OCI-LY1 (cell line): Measurements from ENCODE around the gene C4A.
"Not testable (repeated sequence)": the region's sequence is repeated elsewhere in the genome, so short reads cannot be mapped to it uniquely, and the experiment has no call there.

Experiments
- H2AFZ ChIP-seq: fragments of 200-600 bp; sonication (generic), shearing (Covaris generic); 2 replicates; pipeline ENCODE4 v1.6.0; 2014; ENCODE audit warnings: antibody characterized with exemption, mild to moderate bottlenecking, low read length
- H3F3A ChIP-seq: fragments of 200-600 bp; sonication (generic), shearing (Covaris generic); 2 replicates; pipeline ENCODE4 v1.6.0; 2014; ENCODE audit warnings: mild to moderate bottlenecking, antibody characterized with exemption, low read length, moderate library complexity; ENCODE audit not compliant: insufficient read depth
- H3K27ac ChIP-seq: fragments of 200-600 bp; sonication (generic); 2 replicates; pipeline ENCODE4 v1.5.1; 2014; ENCODE audit warnings: low read length, mixed run types, mild to moderate bottlenecking, low read depth; ENCODE audit not compliant: poor library complexity, severe bottlenecking
- H3K27me3 ChIP-seq: fragments of 200-600 bp; sonication (generic); 2 replicates; pipeline ENCODE4 v1.6.0; 2014; ENCODE audit warnings: antibody characterized with exemption, mild to moderate bottlenecking, low read length, moderate library complexity; ENCODE audit not compliant: insufficient read depth
- H3K36me3 ChIP-seq: fragments of 200-600 bp; sonication (generic); 2 replicates; pipeline ENCODE4 v1.6.1; 2014; ENCODE audit warnings: mild to moderate bottlenecking, antibody characterized with exemption, low read length, moderate library complexity, mixed read lengths; ENCODE audit not compliant: insufficient read depth
- H3K4me1 ChIP-seq: fragments of 200-600 bp; sonication (generic); 2 replicates; pipeline ENCODE4 v1.5.1; 2014; ENCODE audit warnings: mild to moderate bottlenecking, low read length, moderate library complexity; ENCODE audit not compliant: insufficient read depth, severe bottlenecking
- H3K4me2 ChIP-seq: fragments of 200-600 bp; sonication (generic), shearing (Covaris generic); 2 replicates; pipeline ENCODE4 v1.6.1; 2014; ENCODE audit warnings: low read length
- H3K4me3 ChIP-seq: fragments of 200-600 bp; sonication (generic); 2 replicates; pipeline ENCODE4 v1.5.1; 2014; ENCODE audit warnings: low read length, low read depth, mild to moderate bottlenecking, mixed read lengths; ENCODE audit not compliant: poor library complexity, severe bottlenecking
- H3K79me2 ChIP-seq: fragments of 200-600 bp; shearing (Covaris generic); 2 replicates; pipeline ENCODE4 v1.6.1; 2016; ENCODE audit warnings: mixed run types, low read length, mixed read lengths; ENCODE audit not compliant: insufficient read depth
- H3K9ac ChIP-seq: fragments of 200-600 bp; sonication (generic), shearing (Covaris generic); 2 replicates; pipeline ENCODE4 v1.6.1; 2014; ENCODE audit warnings: mild to moderate bottlenecking, low read length, mixed read lengths
- H3K9me2 ChIP-seq: fragments of 200-600 bp; sonication (generic), shearing (Covaris generic); 2 replicates; pipeline ENCODE4 v1.6.1; 2014; ENCODE audit warnings: low read depth, mild to moderate bottlenecking, low read length, mixed read lengths
- H3K9me3 ChIP-seq: fragments of 200-600 bp; shearing (Covaris generic); 2 replicates; pipeline ENCODE4 v1.6.1; 2014; ENCODE audit warnings: low read length, mixed read lengths
- H4K20me1 ChIP-seq: fragments of 200-600 bp; sonication (generic), shearing (Covaris generic); 2 replicates; pipeline ENCODE4 v1.6.0; 2016; ENCODE audit warnings: mild to moderate bottlenecking, low read length; ENCODE audit not compliant: insufficient read depth

Gene C4A

DNA sequence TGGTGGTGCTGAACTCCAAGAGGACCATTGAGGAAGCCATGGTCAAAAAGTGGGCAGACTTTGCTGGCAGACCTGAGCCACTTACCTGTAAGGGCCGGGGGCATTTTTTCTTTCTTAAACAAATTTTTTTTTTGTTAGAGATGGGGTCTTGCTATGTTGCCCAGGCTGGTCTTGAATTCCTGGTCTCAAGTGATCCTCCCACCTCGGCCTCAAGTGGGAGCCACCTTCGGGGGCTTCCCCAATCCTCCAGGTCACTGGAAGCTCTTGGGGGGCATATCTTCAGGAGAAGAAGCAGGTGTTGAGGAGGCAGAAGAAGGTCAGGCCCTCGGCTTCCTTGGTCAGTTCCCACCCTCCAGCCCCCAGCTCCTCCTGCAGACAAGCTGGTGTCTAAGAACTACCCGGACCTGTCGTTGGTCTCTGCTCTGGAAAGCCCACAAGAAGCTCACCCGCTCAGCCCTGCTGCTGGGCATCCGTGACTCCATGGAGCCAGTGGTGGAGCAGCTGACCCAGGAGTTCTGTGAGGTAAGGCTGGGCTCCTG lies 24.2 kb downstream of the C4A start:
- H3F3A ChIP-seq, H3K9me2 ChIP-seq, H3K4me2 ChIP-seq, H3K4me1 ChIP-seq, H3K9ac ChIP-seq, H2AFZ ChIP-seq, H3K9me3 ChIP-seq, H3K27me3 ChIP-seq, H4K20me1 ChIP-seq, H3K36me3 ChIP-seq, H3K4me3 ChIP-seq, H3K27ac ChIP-seq, H3K79me2 ChIP-seq: not testable (repeated sequence)

DNA sequence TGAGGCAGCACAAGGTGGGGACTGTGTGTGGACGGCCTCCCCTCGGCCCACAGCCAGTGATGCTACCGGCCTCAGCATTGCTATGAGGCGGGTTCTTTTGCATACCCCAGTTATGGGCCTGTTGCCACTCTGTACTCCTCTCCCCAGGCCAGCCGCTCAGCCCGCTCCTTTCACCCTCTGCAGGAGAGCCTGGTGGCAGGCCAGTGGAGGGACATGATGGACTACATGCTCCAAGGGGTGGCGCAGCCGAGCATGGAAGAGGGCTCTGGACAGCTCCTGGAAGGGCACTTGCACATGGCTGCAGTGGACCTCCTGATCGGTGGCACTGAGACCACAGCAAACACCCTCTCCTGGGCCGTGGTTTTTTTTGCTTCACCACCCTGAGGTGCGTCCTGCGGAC lies 25.2 kb downstream of the C4A start:
- not testable (repeated sequence) for H3K36me3 ChIP-seq, H3K9me2 ChIP-seq, H3K9me3 ChIP-seq, H3K27ac ChIP-seq, H3K4me2 ChIP-seq, H3K79me2 ChIP-seq, H3K4me3 ChIP-seq, H3F3A ChIP-seq, H3K27me3 ChIP-seq, H3K4me1 ChIP-seq, H4K20me1 ChIP-seq, H3K9ac ChIP-seq, H2AFZ ChIP-seq

DNA sequence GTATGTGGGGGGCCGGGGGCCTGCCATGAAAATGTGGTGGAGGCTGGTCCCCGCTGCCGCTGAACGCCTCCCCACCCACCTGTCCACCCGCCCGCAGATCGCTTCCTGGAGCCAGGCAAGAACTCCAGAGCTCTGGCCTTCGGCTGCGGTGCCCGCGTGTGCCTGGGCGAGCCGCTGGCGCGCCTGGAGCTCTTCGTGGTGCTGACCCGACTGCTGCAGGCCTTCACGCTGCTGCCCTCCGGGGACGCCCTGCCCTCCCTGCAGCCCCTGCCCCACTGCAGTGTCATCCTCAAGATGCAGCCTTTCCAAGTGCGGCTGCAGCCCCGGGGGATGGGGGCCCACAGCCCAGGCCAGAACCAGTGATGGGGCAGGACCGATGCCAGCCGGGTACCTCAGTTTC lies 26.2 kb downstream of the C4A start:
- H2AFZ ChIP-seq, H3K9me3 ChIP-seq, H3K9ac ChIP-seq, H3K9me2 ChIP-seq, H3K36me3 ChIP-seq, H3K27me3 ChIP-seq, H3F3A ChIP-seq, H3K4me2 ChIP-seq, H3K27ac ChIP-seq, H3K79me2 ChIP-seq, H3K4me1 ChIP-seq, H3K4me3 ChIP-seq, H4K20me1 ChIP-seq: not testable (repeated sequence)

DNA sequence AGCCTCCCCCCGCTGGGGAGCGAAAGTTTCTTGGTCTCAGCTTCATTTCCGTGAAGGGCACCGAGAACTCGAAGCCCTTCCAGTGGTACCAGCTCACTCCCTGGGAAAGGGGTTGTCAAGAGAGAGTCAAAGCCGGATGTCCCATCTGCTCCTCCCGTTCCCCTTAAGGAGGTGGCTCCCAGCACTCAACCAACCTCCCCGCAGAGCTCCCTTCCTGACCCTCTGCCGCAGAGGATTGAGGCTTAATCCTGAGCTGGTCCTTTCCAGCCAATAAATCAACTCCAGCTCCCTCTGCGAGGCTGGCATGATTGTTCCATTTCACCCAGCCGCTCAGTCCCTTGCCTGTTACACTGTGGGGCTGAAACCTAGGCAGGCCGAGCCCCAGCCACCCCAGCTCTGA lies 26.8 kb downstream of the C4A start:
- not testable (repeated sequence) for H3K27me3 ChIP-seq, H3K9me3 ChIP-seq, H3K27ac ChIP-seq, H3F3A ChIP-seq, H3K4me1 ChIP-seq, H3K9me2 ChIP-seq, H3K4me2 ChIP-seq, H2AFZ ChIP-seq, H3K79me2 ChIP-seq, H3K4me3 ChIP-seq, H3K36me3 ChIP-seq, H3K9ac ChIP-seq, H4K20me1 ChIP-seq

DNA sequence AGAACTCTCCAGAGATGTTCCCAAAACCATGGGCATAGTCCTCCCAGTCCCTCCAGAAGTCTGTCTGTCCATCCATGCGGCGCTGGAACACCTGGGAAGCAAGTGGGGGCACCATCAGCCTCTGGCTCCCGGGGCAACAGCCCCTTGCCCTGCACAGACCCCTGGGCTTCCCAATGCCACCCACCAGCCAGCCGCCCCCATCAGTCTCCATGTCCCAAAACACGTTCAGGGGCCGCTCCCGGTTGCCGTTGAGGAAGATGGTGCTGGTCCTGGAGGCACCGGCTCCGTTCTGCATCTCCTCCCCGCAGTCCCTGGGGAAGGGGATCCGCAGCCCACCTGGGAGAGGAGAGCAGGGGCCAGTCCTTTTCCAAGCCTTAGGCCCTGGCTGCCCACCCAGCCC lies 27.7 kb downstream of the C4A start:
- not testable (repeated sequence) for H3F3A ChIP-seq, H4K20me1 ChIP-seq, H3K4me2 ChIP-seq, H3K27ac ChIP-seq, H3K79me2 ChIP-seq, H2AFZ ChIP-seq, H3K4me3 ChIP-seq, H3K36me3 ChIP-seq, H3K4me1 ChIP-seq, H3K27me3 ChIP-seq, H3K9me3 ChIP-seq, H3K9me2 ChIP-seq, H3K9ac ChIP-seq

DNA sequence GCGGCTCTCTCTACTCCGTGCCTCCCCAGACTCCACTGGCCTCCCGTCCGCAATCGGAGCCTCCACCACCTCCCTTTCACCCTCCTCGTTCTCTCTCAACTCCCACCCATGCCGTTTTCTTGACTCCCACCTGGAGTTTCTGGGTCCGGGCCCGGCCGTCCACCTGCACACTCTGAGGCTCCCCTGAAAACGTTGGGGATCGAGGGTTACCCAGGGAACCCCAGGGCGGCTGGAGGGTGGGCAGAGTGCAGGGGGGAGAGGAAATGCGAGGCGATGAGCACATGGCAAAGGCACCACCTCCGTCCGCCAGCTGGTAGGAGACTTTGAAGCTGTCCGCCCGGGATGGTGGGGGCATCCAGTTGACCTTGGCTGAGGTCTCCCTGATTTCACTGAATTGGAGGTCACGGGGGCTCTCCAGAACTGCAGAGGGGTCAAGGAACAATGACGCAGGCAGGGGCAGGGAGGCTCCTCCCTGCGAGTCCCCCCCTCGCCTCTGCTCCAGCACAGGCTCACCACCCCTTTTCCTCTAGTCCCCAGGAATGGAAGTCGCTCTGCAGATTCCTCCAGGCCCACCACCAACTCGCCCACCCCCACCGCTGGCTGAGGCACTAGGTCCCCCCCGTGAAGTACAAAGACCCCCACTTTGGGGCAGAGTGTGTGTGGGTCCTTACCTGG lies 29.1 kb downstream of the C4A start:
- not testable (repeated sequence) for H3K79me2 ChIP-seq

DNA sequence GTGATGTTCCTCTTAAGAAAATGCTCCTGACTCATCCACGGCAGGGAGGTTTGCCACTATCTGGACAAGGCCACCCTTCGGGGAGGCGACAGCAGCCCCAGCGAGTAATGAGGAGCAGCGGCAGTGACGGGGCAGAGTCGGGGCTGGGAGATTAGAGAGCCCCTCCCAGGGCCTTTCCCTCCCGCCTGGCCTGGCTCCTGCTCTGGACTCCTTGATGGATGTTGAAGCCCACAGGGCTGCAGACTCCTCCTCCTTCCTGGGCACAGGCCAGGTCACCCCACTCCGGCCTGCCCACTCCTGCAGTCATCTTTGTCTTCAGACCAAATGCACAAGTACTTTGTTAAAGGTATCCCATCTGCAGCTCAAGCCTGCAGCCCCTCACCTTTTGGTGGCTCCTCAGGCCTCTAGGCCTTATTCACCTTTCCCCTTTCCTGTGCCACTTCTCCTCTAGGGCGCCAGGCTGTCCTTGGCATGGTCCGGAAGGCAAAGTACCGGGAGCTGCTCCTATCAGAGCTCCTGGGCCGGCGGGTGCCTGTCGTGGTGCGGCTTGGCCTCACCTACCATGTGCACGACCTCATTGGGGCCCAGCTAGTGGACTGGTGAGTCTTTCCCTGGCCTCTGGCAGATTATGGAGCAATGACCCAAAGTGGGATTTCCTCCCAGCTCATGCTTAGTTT lies 31.2 kb downstream of the C4A start:
- not testable (repeated sequence) for H3K27ac ChIP-seq, H3K9me2 ChIP-seq, H3K4me2 ChIP-seq, H3K9ac ChIP-seq, H4K20me1 ChIP-seq, H2AFZ ChIP-seq, H3K4me3 ChIP-seq, H3K36me3 ChIP-seq, H3K79me2 ChIP-seq, H3F3A ChIP-seq, H3K27me3 ChIP-seq, H3K4me1 ChIP-seq, H3K9me3 ChIP-seq

More for the DNA sequence above, 29.1 kb downstream of the C4A start:
- H3K9me3 ChIP-seq, H3K4me2 ChIP-seq, H3K9me2 ChIP-seq, H3K36me3 ChIP-seq, H3K4me1 ChIP-seq, H3K9ac ChIP-seq, H4K20me1 ChIP-seq, H3F3A ChIP-seq, H3K4me3 ChIP-seq, H3K27ac ChIP-seq, H2AFZ ChIP-seq, H3K27me3 ChIP-seq: not testable (repeated sequence)
